Effector CD4-positive, alpha-beta T cell (primary cell): ENCODE data around the gene G2E3.
"Not testable (repeated sequence)": the region's sequence is repeated elsewhere in the genome, so short reads cannot be mapped to it uniquely, and the experiment has no call there.

Source experiments
- DNase-seq: peaks from one replicate; pipeline ENCODE4 v3.0.0-alpha.2; 2020
- total RNA-seq: gene quantifications from one replicate; lab custom pipeline; 2026; lab: John Stamatoyannopoulos, UW

The G2E3 gene
- total RNA-seq, result 48.8 reads per million, percentile 67 among the genes with 10 or more reads in this experiment

GRCh38 chr14:30558675-30559555 is at the start of gene G2E3:
G2E3 (plus strand) TSS chr14:30559158; CDS start chr14:30581080, 21,922 bp downstream.
- DNase-seq, result peak; percentile 80

GRCh38 chr14:30517737-30518136 is 41.2 kb upstream of the G2E3 start:
- no peak for DNase-seq

GRCh38 chr14:30518867-30519560 is 39.9 kb upstream of the G2E3 start:
- no peak for DNase-seq

- no peak for DNase-seq
Observed at GRCh38 chr14:30519961-30520360, 39.0 kb upstream of the G2E3 start.

- DNase-seq, result no peak
Observed at GRCh38 chr14:30520536-30520935, 38.4 kb upstream of the G2E3 start.

GRCh38 chr14:30521899-30522736 is 36.8 kb upstream of the G2E3 start:
- DNase-seq, result no peak

- no peak for DNase-seq
Observed at GRCh38 chr14:30525833-30526232, 33.1 kb upstream of the G2E3 start.

GRCh38 chr14:30527196-30527595 is 31.8 kb upstream of the G2E3 start:
- no peak for DNase-seq

- no peak for DNase-seq
Observed at GRCh38 chr14:30528119-30528518, 30.8 kb upstream of the G2E3 start.

GRCh38 chr14:30528778-30529642 is 29.9 kb upstream of the G2E3 start:
- DNase-seq, result no peak

GRCh38 chr14:30532264-30532663 is 26.7 kb upstream of the G2E3 start:
- no peak for DNase-seq

GRCh38 chr14:30533126-30533525 is 25.8 kb upstream of the G2E3 start:
- no peak for DNase-seq

GRCh38 chr14:30541318-30541717 is 17.6 kb upstream of the G2E3 start:
- DNase-seq, result no peak

GRCh38 chr14:30546735-30547134 is 12.2 kb upstream of the G2E3 start:
- not testable (repeated sequence) for DNase-seq

GRCh38 chr14:30547388-30548048 is 11.4 kb upstream of the G2E3 start:
- no peak for DNase-seq

GRCh38 chr14:30550335-30550734 is 8.6 kb upstream of the G2E3 start:
- DNase-seq, result no peak

- DNase-seq, result no peak
Observed at GRCh38 chr14:30551460-30551859, 7.5 kb upstream of the G2E3 start.

- no peak for DNase-seq
Observed at GRCh38 chr14:30553311-30553989, 5.5 kb upstream of the G2E3 start.

GRCh38 chr14:30558362-30558674 is 640 bp upstream of the G2E3 start:
- no peak for DNase-seq

GRCh38 chr14:30559638-30560091 is 707 bp downstream of the G2E3 start:
- DNase-seq, result no peak

- no peak for DNase-seq
Observed at GRCh38 chr14:30560581-30560980, 1.6 kb downstream of the G2E3 start.
